DMS 273 (cell line): Measurements from ENCODE around the gene PTCHD4.
"Not testable (repeated sequence)": the region's sequence is repeated elsewhere in the genome, so short reads cannot be mapped to it uniquely, and the experiment has no call there.

ENCODE experiments used
- DNase-seq: peaks from one replicate; lab custom pipeline; 2025; ENCODE audit not compliant: unreplicated experiment; lab: John Stamatoyannopoulos, UW

Gene PTCHD4

DNA sequence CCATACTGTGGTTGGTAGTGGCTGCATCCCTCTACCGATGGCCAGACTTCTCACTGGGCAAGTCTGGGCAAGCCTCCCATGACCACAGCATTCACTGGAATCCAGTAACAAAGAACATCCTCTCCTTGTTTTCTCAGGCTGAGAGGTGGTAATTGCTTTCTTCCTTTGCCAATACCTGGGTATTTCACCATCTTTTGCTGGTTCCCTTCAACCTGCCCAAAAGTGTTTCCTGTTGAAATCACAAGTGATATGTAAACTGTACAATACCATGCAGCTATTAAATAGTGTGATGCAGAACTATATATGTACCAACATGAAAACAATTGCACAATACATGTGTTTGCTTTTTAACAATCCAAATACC, at the start of gene PTCHD4:
Gene PTCHD4 (minus strand): TSS at position 55 of the 364 bp plus-strand sequence. CDS start 42,240 bp downstream, outside the sequence.
- no peak for DNase-seq

DNA sequence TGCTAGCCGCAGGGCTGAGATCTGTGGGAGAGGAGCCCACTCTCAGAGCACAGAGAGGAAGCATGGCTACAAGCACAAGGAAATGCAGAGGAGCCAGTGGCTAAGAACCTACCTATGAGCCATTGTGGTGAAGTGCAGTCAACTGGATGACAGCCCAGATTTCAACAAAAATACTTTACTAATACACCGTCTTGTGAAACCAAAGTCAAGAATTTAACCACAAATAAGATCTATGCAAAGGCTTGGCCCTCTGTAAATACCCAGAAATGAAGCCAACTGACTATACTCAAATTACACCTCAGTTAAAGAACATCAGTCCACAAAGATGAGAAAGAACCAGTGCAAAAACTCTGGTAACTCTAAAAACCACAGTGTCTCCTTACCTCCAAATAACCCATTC, 40.1 kb upstream of the PTCHD4 start:
- DNase-seq, result no peak

DNA sequence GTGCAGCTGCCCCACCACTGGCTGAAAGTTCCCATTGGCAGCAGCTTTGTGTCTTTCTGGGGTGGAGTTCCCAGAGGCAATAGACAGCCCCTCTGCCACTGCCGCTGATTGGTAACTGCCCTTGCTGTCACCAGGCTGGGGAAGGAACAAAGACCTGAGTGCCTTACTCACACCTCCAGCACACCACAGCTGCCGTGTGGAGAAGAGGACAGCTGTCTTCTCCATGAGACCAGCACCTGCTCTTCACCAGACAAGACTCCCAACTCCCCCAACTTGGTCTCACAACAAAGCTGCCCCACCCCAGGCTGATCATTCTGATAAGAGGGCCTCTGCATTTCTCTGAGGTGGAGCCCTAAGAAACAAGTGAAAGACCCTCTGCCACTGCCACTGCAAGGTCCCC, 39.7 kb upstream of the PTCHD4 start:
- DNase-seq, result no peak

DNA sequence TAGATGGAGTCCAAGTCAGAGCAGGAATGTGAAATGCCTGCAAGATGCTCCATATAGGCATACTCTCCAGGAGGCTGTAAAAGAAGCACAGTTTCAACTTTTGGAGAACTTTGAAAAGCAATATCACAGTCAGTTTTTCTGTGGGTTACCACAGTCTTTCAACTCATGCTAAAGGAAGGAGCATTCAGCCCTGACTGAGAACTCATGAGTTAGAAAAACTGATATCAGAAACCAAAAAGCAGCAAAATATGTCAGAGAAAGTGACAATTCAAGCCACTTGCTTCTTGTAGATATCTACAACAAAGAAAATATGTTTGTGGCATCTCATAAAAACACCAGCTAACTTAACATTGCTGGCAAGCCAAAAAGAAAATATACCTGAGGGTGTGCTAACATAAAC, 36.1 kb upstream of the PTCHD4 start:
- no peak for DNase-seq

DNA sequence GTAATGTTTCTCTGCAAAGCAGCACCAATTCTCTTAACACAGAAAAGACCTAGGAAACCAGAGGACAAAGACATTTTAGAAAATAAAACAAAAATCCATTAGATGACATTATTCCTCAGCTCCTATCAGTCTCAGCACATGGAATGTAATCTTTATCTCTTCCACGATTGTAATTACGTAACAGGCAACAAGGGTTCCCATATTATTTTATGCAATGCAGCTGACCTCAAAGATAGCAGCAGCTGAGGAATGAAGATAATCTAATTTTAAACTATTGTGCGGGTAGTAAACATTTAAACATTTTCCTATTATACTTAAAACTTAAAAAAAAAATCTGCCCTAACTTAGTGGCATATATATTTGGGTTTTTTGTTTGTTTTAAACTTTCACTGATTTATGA, 33.0 kb upstream of the PTCHD4 start:
- no peak for DNase-seq

DNA sequence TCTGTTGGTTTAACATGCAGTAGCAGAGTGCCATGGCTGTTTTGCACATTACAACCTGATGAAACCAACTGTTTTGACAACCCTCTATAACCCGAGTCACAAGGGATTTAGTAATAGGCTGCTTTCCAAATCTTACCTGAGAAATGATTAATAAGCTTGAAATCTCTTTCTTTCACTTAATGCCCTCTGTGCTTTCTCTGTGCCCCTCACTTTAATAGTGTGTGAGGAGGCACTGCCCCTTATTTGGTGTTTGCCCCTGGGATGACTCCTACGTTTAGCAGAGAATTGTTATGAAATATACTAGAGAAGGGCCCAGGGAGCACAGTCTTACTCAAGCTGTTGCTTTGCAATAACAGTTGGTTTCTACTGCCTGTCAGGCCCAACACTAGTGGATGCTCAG, 31.0 kb upstream of the PTCHD4 start:
- DNase-seq, result no peak

DNA sequence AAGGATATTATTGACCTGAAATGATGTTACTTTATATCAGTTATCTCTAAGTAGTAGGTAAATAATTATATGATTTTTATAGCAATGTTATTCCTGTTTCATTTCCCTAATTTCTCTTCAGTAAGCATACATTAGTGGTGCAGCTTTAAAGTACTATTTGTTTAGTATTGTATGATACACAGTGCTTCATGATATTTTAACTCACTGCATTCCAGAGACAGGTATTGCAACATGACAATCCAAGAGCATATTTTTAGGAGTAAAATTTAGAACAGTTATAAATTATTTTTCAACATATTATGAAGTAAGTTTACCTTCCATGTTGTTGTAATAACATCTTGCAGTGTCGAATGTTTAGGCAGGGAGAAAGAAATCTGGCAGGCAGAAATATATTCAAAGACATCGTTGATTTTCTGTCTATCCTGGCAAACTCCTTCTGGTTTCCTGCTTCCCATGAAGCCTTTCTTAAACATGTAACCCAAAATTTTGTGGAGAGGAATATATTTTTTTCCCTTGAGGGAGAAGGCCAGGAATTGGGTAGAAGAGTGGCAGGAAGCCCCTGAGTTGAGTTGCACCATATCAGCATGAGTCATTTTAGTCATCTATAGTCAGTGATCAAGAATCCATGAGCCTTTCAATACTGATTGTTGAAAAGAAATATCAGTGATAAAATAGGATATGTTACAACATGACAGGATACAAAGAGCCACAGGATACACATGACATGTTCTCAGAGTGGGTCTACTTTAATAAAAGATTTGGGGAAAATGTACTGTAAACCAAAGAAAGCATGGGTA, 29.0 kb upstream of the PTCHD4 start:
- DNase-seq, result no peak

DNA sequence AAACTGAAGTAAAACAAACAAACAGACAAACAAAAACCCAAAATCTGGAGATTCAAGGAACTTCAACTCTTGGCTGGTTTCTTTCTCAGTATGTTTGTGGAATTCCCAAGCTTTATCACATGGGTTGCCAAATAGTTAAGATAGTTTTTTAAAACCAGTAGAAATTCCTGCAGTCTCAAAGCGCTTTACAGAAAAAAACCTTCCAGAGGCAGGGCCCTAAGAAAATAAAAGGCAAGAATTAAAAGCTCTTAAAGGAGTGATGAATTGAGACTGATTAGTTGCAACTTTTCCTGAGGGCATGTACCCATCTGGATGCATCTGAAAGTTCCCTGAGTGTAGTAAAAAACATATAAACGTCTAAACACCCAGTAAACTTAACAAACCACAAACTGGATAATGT, 25.9 kb upstream of the PTCHD4 start:
- DNase-seq, result no peak

DNA sequence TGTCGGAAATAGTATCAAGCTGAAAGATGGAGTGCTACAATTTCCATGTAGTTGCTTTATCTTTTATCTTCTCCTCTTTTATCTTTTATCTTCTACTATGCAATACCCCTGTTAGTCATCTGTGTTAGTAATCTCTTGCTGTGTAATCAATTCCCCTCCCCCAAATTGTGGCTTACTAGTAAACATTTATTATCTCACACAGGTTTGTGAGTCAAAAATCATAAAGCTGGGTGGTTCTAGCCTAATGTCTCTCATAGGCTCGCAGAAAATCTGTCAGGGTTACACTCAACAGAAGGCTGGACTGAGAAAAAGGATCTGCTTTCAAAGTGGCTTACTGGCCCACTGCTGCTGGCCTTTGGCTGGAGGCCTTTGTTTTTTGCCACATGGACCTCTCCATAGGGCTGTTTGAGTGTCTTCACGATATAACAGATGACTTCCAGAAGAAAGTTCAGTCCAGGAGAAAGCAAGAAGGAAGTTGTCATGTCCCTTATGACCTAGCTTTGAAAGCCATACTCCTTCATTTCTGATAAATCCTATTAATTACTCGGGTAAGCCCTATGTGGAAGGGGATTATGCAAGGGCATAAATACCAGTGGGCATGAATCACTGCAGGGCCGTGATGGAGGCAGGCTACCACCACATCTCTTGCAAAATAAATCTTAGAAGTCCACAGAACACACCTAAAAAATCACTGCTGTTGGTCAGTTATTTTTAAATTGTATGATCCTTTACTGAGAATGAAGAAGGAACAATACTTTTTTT, 24.5 kb upstream of the PTCHD4 start:
- no peak for DNase-seq

DNA sequence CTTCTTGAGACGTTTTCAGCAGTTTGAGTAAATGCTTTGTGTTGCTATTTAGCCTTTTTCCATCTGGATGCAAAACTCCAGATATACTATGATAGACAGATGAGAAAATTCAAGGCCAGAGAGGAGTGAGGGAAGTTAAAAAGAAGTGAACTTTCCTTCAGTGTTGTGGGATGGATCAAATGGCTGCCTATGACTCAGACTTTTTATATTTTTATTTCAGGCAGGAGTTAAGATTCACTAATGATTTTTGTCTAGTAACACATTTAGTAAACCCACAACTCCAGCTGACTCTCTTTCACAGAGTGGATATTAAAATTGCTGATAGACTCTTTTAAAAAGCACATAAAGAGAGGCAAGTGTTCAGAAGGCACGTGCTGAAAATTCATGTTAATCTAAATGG, 23.2 kb upstream of the PTCHD4 start:
- DNase-seq, result no peak

DNA sequence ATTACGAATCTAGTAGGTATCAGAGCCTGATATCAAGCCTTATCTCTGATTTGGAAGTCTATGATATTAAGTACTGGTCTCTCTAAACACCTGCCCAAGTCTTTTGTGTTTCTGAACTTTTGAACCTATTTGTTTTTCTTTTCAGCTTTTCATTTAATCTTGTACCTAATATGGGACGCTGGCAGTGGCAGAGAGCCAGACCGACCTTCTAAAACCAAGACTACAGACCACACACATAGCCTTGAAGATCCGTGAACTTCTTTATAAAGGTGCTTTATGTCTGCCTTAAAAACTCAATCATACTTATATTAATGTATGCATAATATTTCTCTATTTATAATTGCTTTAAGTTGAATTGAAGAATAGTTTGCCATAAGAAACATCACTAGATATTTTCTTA, 12.6 kb upstream of the PTCHD4 start:
- no peak for DNase-seq

DNA sequence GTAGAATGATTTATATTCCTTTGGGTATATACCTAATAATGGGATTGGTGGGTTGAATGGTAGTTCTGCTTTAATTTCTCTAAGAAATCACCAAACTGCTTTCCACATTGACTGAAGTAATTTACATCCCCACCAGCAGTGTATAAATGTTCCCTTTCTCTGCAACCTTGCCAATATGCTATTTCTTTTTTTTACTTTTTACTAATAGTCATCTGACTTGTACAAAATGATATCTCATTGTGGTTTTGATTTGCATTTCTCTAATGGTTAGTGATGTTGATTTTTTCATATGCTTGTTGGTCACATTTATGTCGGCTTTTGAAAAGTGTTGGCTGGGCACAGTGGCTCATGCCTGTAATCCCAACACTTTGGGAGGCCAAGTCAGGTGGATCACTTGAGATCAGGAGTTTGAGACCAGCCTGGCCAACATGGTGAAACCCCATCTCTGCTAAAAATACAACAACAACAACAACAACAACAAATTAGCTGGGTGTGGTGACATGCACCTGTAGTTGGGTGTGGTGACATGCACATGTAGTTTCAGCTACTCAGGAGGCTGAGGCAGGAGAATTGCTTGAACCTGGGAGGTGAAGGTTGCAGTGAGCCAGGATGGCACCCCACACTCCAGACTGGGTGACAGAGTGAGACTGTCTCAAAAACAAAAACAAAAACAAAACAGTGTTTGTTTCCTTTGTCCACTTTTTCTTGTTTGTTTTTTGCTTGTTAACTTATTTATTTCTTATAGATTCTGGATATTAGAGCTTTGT, 11.2 kb upstream of the PTCHD4 start:
- DNase-seq, result not testable (repeated sequence)

DNA sequence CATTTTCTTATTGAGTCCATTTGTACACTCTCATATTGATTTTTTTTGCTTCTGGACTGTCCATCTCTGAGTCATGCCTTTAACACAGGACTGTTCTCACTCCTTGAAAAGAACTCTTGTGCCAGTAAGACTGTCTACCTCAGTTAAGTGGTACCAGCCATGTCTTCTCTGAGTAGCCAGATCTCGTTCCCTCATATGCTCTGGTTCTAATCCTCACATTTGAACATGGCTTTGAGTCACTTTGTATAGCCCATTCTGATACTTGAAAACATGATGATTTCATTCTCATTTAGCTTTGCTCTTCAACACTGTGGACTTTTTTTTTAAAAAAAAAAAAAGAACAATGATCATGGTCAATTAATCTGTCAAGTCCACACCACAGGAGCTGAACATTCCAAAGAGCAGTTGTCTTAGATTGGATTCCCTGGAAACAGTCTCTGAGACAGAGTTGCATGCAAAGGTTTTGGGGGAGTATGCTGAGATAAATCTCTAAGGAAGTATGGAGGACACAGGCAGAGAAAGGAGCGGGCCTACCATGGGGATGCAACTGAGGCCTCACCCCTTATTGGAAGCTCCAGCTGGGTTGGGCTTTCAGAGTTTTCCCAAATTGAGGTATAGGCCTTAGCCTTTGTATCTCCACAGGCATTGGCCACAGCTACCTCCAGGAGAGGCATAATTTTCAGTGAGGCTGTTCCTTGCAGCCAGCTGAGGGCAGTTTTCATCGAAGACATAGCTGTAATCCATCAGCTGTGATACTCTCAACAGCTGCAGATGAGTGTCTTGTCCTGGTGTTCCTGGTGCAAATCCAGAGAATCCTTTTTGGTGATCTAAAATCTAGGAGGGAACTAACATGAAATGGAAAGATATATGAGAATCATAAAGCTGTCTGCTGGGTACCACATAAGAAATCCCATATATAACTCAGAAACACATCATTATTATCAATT, 6.0 kb upstream of the PTCHD4 start:
- no peak for DNase-seq

DNA sequence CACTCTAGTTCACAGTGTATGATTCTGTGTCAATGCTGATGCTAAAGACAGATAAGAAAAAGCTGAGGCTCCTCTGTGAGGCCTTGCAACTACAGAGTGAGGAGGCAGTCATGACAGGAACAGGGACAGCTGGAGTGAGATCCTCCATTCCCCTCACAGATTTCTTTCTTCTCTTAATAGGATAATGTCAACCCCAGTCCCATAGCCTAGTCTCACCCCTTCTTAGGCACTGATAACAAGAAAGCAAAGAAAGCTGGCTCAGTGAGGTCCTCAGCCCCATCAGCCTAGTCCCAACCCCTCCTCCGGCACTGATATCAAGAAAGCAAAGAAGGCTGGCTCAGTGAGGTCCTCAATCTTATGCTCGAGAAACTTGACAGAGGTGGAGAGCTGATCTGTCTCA, 2.1 kb upstream of the PTCHD4 start:
- DNase-seq, result no peak

DNA sequence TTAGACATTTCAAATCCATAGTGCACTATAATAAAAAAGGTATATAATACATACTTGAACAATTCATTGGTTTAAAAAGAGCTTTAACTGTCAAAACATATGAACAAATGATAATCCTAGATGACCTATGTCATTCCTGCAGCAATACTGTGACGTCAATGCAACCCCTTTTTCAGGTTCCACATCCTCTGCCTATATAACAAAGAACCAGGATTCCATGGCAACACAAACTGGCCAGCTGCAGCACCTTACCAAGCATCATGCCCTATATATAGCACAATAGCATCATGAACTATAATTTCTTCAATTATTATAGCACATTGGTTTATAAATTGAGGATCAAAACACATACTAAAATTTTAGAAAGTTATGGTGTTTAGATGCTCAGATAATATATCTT, 578 bp upstream of the PTCHD4 start:
- DNase-seq, result no peak

DNA sequence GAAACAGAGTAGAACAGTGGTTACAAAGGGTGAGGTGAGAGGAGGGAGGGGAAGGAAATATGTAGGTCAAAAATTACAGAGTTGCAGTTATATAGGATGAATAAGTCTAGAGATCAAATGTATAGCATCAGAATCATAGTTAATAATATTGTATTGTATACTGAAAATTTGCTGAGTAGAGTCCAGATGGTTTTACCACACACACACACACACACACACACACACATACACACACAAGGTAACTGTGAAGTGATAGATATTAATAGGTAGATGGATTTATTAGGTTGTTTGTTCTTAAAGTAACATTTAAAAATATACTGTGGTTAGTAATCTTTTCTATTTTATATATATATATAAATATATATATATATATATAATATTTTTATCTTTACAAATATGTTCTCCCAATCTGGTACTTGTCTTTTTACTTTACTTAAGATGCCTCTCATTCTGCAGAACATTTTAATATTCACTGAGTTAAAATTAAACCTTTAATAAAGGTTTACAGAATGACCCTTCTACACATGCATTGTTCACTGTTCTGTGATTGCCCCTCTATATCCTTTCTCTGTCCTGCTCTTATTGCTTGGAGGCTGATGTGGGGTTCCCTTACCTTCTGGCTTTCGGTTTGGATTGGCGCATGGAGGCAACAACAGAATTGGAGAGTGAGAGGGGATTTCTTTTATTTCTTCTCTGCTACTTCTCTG, 408 bp downstream of the PTCHD4 start:
- DNase-seq, result no peak

DNA sequence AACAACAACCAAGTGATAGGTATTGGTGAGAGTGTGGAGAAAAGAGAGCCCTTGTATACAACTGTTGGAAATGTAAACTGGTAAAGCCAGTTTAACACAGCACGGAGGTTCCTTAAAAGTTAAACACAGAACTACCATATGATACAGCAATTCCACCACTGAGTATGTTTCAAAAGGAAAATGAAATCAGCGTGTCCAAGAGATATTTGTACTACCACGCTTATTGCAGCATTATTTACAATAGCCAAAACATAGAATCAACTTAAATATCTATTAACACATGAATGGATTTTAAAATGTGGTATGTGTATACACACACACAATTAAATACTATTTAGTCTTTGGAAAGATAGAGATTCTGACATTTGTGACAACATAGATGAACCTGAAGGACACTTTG, 1.1 kb downstream of the PTCHD4 start:
- no peak for DNase-seq

DNA sequence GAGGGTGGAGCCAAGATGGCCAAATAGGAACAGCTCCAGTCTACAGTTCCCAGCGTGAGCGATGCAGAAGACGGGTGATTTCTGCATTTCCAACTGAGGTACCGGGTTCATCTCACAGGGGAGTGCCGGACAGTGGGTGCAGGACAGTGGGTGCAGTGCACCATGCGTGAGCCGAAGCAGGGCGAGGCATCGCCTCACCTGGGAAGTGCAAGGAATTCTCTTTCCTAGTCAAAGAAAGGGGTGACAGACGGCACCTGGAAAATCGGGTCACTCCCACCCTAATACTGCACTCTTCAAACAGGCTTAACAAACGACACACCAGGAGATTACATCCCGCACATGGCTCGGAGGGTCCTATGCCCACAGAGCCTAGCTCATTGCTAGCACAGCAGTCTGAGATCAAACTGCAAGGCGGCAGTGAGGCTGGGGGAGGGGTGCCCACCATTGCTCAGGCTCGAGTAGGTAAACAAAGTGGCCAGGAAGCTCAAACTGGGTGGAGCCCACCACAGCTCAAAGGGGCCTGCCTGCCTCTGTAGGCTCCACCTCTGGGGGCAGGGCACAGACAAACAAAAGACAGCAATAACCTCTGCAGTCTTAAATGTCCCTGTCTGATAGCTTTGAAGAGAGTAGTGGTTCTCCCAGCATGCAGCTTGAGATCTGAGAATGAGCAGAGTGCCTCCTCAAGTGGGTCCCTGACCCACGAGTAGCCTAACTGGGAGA, 8.4 kb downstream of the PTCHD4 start:
- DNase-seq, result not testable (repeated sequence)

DNA sequence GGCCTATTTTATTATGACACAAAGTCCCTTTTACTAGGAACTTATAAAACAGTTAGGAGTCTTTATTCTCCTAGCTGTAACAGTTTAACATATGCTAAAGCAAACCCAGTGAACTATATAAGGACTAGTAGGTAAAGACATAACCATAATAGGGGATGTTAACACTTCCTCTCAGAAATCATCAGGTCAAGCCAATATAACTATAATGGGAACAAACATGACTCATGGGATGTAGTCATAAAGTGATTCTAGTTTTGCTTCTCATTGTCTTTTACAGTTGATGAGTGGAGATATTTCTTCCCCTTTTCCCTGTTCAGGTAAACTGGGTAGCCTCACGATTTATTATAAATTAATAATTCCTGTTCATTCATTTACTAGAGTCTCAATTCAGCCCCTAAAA, 9.7 kb downstream of the PTCHD4 start:
- DNase-seq, result no peak

DNA sequence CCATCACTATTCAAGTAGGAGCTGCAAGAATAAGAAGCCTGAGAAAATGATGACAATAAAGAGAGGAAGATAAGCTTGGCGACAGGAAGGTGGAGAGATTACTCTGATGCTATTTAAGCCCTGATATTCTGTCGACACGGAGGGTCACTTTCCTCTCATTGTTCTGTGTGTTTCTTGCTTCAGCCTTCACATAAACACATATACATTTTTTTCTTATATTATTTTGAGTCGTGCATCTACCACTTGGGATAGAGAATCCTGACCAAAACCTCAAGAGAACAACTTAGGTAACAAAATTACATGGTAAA, 10.5 kb downstream of the PTCHD4 start:
- DNase-seq, result no peak
